RWPE1 (cell line): Measurements from ENCODE around the gene FHL3.

ENCODE experiments used
- CTCF ChIA-PET: fragments of 350-600 bp; sonication (Branson Sonifier 250); formaldehyde crosslinking; extraction: SDS; loops from one replicate; lab custom pipeline; 2021; lab: Yijun Ruan, JAX
- POLR2A ChIA-PET: fragments of 400-600 bp; formaldehyde crosslinking; extraction: SDS; loops from one replicate; lab custom pipeline; 2020; ENCODE audit warnings: antibody characterized with exemption; ENCODE audit not compliant: low non-redundant PET; lab: Yijun Ruan, JAX
- DNase-seq: peaks from one replicate; pipeline ENCODE4 v3.0.0; 2012; ENCODE audit warnings: low spot score
- H3K27ac ChIP-seq: fragments of 450-650 bp; 2 replicates; pipeline ENCODE4 v1.5.1; 2017
- TF ChIP-seq, protein P1 (sequence below): fragments of 450-650 bp; conservative IDR thresholded peaks from 2 replicates; pipeline ENCODE4 v1.5.1; 2017; ENCODE audit warnings: low read depth, mild to moderate bottlenecking

The FHL3 gene

DNA sequence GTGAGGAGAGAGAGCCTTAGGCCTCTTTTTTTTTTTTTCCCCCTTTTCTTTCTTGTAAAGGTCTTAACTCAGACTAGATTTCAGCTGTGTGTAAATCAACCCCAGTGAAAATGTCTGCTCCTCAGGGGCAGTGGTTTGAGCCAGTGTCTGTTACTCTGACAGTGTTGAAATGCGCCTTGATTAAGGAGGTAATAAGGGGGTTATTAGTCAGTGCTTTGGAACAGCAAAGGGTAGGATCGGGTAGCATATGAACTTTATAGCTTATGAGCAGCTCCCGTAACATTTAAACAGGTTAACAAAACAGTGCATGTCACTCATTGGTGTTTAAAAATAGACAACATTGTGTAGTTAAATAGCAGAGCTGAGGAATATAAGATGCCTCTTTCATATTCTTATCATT, 17.5 kb upstream of the FHL3 start:
- POLR2A ChIA-PET = no interaction called here
- DNase-seq = no peak
- H3K27ac ChIP-seq = no peak overlapping the region
- CTCF ChIA-PET = interaction anchor here (0.6 kb wide), 4 partner anchors 365 to 1089 kb away, joined by 3 to 9 read pairs (median 4); no protein-coding TSS in a partner anchor
- TF ChIP-seq, protein P1, sequence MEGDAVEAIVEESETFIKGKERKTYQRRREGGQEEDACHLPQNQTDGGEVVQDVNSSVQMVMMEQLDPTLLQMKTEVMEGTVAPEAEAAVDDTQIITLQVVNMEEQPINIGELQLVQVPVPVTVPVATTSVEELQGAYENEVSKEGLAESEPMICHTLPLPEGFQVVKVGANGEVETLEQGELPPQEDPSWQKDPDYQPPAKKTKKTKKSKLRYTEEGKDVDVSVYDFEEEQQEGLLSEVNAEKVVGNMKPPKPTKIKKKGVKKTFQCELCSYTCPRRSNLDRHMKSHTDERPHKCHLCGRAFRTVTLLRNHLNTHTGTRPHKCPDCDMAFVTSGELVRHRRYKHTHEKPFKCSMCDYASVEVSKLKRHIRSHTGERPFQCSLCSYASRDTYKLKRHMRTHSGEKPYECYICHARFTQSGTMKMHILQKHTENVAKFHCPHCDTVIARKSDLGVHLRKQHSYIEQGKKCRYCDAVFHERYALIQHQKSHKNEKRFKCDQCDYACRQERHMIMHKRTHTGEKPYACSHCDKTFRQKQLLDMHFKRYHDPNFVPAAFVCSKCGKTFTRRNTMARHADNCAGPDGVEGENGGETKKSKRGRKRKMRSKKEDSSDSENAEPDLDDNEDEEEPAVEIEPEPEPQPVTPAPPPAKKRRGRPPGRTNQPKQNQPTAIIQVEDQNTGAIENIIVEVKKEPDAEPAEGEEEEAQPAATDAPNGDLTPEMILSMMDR = no peak

DNA sequence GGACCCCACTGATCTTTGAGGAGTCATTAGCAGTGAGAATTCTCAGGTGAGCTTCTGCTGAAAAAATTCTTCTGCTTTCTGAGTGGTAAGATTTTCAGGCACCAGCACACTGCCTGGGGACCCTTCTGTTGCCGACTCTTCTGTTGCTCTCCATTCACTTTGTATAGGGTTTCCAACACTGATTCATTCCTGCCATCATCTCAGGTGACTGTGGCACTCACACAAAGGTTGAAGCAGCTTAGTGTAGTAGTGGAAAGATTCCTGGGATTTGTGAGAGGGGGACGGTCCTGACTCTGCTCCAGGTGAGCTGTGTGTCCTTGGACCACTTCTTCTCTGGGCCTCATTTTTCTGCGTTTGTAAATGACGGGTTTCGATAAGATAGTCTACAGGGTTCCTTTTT, 16.7 kb upstream of the FHL3 start:
- DNase-seq = no peak
- no peak overlapping the region for H3K27ac ChIP-seq
- ChIA-PET CTCF (interaction anchor here (0.6 kb wide), 1 partner anchor 366 kb away, joined by 9 read pairs; no protein-coding TSS in a partner anchor), POLR2A (no interaction called here)
- TF ChIP-seq, protein P1 = no peak

DNA sequence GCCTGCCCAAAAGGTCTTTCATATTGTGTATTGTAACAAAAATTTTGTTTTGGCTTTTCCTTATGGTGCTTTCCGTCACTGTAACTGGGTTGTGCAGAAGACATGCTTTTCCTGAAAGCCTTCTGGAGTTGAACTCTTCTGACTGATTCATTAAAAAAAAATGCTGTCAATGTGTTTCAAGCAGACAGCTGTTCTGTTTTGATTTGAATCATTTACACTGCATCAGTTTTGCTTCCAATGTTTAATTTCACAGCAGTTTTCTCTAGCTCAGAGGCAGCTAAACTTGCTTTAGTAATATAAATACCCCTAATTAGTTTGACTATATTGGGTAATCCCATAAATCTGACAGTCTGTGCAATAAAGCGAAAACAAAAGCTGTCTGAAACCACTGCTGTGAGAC, 15.1 kb upstream of the FHL3 start:
- DNase-seq = no peak
- POLR2A ChIA-PET = no interaction called here
- CTCF ChIA-PET = no interaction called here
- no peak overlapping the region for H3K27ac ChIP-seq
- TF ChIP-seq, protein P1 = no peak

DNA sequence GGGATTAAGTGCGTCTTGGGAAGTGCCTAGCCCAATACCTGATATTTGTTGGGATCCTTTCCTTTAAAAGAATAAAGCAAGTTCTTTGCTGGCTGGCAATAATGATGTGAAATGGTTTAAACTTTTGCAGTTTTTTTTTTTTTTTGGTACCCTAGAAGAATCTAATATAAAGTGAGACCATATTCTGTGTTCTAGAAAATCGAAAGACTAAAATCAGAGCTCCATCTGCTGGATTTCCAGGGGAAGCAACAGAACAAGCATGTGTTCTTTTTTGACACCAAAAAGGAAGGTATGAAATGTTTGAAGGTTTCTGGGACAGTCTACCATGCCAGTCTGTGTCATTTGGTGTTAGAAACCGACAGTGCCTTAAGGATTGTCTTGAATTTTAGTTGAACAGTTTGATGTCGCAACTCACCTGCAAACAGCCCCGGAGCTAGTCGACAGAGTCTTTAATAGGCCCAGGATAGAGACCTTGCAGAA, 13.6 kb upstream of the FHL3 start:
- no peak overlapping the region for H3K27ac ChIP-seq
- CTCF ChIA-PET = interaction anchor here (0.7 to 1.4 kb wide), 7 partner anchors 11 to 678 kb away, joined by 3 to 12 read pairs (median 3); partner anchors contain the start of gene SF3A3
- TF ChIP-seq, protein P1 = peak; percentile 70
- no peak for DNase-seq
- POLR2A ChIA-PET = no interaction called here

DNA sequence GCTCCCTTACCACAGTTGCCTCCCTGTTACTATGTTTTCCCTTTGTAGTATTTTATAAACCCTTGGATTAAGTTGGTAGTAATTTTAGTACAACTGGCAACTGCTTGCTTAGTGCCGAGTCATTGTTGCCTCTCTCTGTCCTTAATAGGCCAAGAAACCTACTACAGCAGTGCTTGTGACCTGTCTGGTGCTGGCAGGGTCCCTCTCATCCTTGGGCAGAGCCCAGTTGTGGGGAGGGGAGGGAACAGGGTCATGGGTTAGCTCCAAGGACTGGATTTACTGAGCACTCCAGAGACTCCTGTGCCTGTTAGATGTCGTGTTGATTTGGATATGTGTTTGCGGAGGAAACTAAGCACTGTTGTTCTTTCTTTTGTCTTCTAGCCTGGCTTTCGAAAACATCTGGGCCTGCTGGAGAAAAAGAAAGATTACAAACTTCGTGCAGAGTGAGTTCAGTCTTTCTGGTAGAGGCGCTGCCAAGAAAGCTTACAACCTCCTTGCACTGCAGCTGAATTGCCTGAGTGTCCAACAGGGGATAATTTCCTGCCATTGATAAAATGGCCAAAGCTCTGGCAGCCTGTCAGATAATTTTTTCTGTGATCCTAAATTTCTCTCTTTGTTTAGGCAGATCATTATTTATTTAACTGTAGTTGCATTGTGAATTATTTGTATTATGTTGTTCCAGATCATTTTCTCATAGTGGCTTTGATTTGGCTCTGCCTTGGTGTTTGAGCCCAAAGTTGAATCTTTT, 10.8 kb upstream of the FHL3 start:
- H3K27ac ChIP-seq = peak overlapping the region; percentile 52

More for the DNA sequence above, 10.8 kb upstream of the FHL3 start:
- DNase-seq = no peak
- ChIA-PET POLR2A (no interaction called here), CTCF (interaction anchor here (1.1 kb wide), 1 partner anchor 10 kb away, joined by 3 read pairs; no protein-coding TSS in a partner anchor)
- TF ChIP-seq, protein P1 = no peak
